Measurements from ENCODE around the gene FAM25A. TPM values are rescaled to one million over a fixed set of nuclear protein-coding genes. Genes with fewer than 3 reads are reported as not detected.

The FAM25A gene
- total RNA-seq, 2 donors from 2014 or later, result not detected

GRCh38 chr10:87053111-87053510, 33.0 kb downstream of the FAM25A start:
- DNase-seq, result no peak
- intact Hi-C loops (cut with DNase I, micrococcal nuclease), result no loop called here
- ATAC-seq, result no peak

- ATAC-seq, result no peak
These were observed 33.6 kb downstream of the FAM25A start for GRCh38 chr10:87053577-87054181.

GRCh38 chr10:87054373-87055295, 34.5 kb downstream of the FAM25A start:
- DNase-seq, result no peak
- intact Hi-C loops (cut with DNase I, micrococcal nuclease), result no loop called here
- ATAC-seq, result no peak

More at GRCh38 chr10:87053577-87054181, 33.6 kb downstream of the FAM25A start:
- DNase-seq, result no peak
- intact Hi-C loops (cut with DNase I, micrococcal nuclease), result no loop called here

- no peak for ATAC-seq
- no peak for DNase-seq
- intact Hi-C loops (cut with DNase I, micrococcal nuclease), result no loop called here
These were observed 38.1 kb downstream of the FAM25A start for GRCh38 chr10:87058171-87058570.

GRCh38 chr10:87059401-87059800, 39.3 kb downstream of the FAM25A start:
- ATAC-seq (no peak), DNase-seq (no peak)
- intact Hi-C loops (cut with DNase I, micrococcal nuclease), result no loop called here

GRCh38 chr10:87060280-87060928, 40.3 kb downstream of the FAM25A start:
- intact Hi-C loops (cut with DNase I, micrococcal nuclease), result no loop called here

GRCh38 chr10:87064651-87065050, 44.6 kb downstream of the FAM25A start:
- no peak for DNase-seq
- intact Hi-C loops (cut with DNase I, micrococcal nuclease), result no loop called here
- ATAC-seq, result no peak

More at GRCh38 chr10:87060280-87060928, 40.3 kb downstream of the FAM25A start:
- ATAC-seq, result no peak
- DNase-seq, result no peak

GRCh38 chr10:87066178-87066577, 46.1 kb downstream of the FAM25A start:
- intact Hi-C loops (cut with DNase I, micrococcal nuclease), result no loop called here
- ATAC-seq (no peak), DNase-seq (no peak)

GRCh38 chr10:87066865-87067264, 46.8 kb downstream of the FAM25A start:
- intact Hi-C loops (cut with DNase I, micrococcal nuclease), result no loop called here
- no peak for ATAC-seq
- DNase-seq, result no peak

GRCh38 chr10:87068281-87068680, 48.2 kb downstream of the FAM25A start:
- intact Hi-C loops (cut with DNase I, micrococcal nuclease), result no loop called here
- DNase-seq (no peak), ATAC-seq (no peak)

GRCh38 chr10:87072449-87072848, 52.4 kb downstream of the FAM25A start:
- intact Hi-C loops (cut with DNase I, micrococcal nuclease), result no loop called here
- DNase-seq, result no peak
- no peak for ATAC-seq

Other genes starting within 250 kb of the FAM25A start
- 1 to 10 TPM; 6.0 to 7.8 TPM for gene MMRN2, start 62.7 kb upstream of the FAM25A start, total RNA-seq
- gene SNCG, start 61.7 kb upstream of the FAM25A start, total RNA-seq, result 1 to 10 TPM; 2.6 to 6.8 TPM
- gene ADIRF, start 51.8 kb upstream of the FAM25A start, total RNA-seq, result 100 to 1,000 TPM in 1 of 2 donors, 10 to 100 TPM in 1; 73.1 to 147 TPM
- 100 to 1,000 TPM; 128 to 185 TPM for gene GLUD1, start 74.5 kb downstream of the FAM25A start, total RNA-seq
- 10 to 100 TPM; 31.3 to 33.0 TPM for gene SHLD2, start 74.9 kb downstream of the FAM25A start, total RNA-seq
- 1 to 10 TPM; 1.6 to 2.8 TPM for gene NUTM2A, start 205.2 kb downstream of the FAM25A start, total RNA-seq

All from left colon (tissue), 2 donors.